Lung (tissue), 12 donors: ENCODE measurements around the gene PAX2. TPM values are rescaled to one million over a fixed set of nuclear protein-coding genes. Genes with fewer than 3 reads are reported as not detected.

Source experiments
- ATAC-seq: fragments of 200-7000 bp; cut with Tn5 transposase; one replicate; pipeline ENCODE4 v1.9.1; 2020; ENCODE audit warnings: moderate number of reproducible peaks; ENCODE audit not compliant: insufficient read depth, low FRiP score
- DNase-seq, 3 donors: peaks; one replicate each; pipeline ENCODE4 v3.0.0-alpha.2; 2013 to 2017
- H3K27ac ChIP-seq, 2 donors: one replicate each; pipeline ENCODE4 v1.5.1; 2013; ENCODE audit warnings: mild to moderate bottlenecking in 2 of 2, moderate library complexity in 2 of 2, control low read depth in 1 of 2, inconsistent platforms in 1 of 2, low read depth in 1 of 2, low read length in 1 of 2
- H3K27me3 ChIP-seq, 3 donors: one replicate each; pipeline ENCODE4 v1.5.1; 2013; ENCODE audit warnings: low read length in 2 of 3; ENCODE audit not compliant: control insufficient read depth in 3 of 3, insufficient read depth in 3 of 3
- H3K36me3 ChIP-seq, 4 donors: one replicate each; pipeline ENCODE4 v1.5.1; 2013; ENCODE audit warnings: low read length in 4 of 4, mild to moderate bottlenecking in 1 of 4, moderate library complexity in 1 of 4; ENCODE audit not compliant: control insufficient read depth in 4 of 4, insufficient read depth in 4 of 4
- H3K4me1 ChIP-seq, 5 donors: one replicate each; pipeline ENCODE4 v1.5.1; 2013; ENCODE audit warnings: low read length in 5 of 5, mild to moderate bottlenecking in 2 of 5, moderate library complexity in 1 of 5; ENCODE audit not compliant: control insufficient read depth in 5 of 5, insufficient read depth in 5 of 5
- H3K4me3 ChIP-seq: one replicate; pipeline ENCODE4 v1.5.1; 2013; ENCODE audit warnings: mild to moderate bottlenecking, control low read depth, moderate library complexity
- H3K9ac ChIP-seq, 2 donors: one replicate each; pipeline ENCODE4 v1.5.1; 2013; ENCODE audit warnings: low read length in 2 of 2, control low read depth in 1 of 2; ENCODE audit not compliant: insufficient read depth in 1 of 2
- H3K9me3 ChIP-seq, 4 donors: one replicate each; pipeline ENCODE4 v1.5.1; 2013; ENCODE audit warnings: low read length in 3 of 4, mild to moderate bottlenecking in 1 of 4, moderate library complexity in 1 of 4; ENCODE audit not compliant: control insufficient read depth in 4 of 4, insufficient read depth in 3 of 4
- WGBS, 2 donors: extraction: QIAGEN DNeasy Blood & Tissue Kit; methylation state at CpG; one replicate each; pipeline ENCODE4 v1.1.7; 2013; 5-methylcytosine and 5-hydroxymethylcytosine counted together
- polyA plus RNA-seq, 2 donors: library from polyadenylated mRNA; stranded (reverse); fragments of 200-250 nt; gene quantifications; one replicate each; pipeline ENCODE4 v1.2.1, GENCODE V29; 2013
- total RNA-seq, 2 donors: library from RNA; depleted of rRNA in 1 of 2; stranded (reverse); fragments of >200 nt in 1 of 2; gene quantifications; one replicate each; pipeline ENCODE4 v1.2.1, GENCODE V29; 2014 to 2021
- TF ChIP-seq, protein P1 (sequence below): IDR thresholded peaks from 2 replicates; pipeline ENCODE4 v1.5.1; 2012; ENCODE audit warnings: mild to moderate bottlenecking; ENCODE audit errors: control extremely low read depth, extremely low read depth
- donor health status: control.
- donor health status: control.
- donor health status: Bipolar disorder and iron deficiency.
- donor health status: healthy.
- donor health status: DM: yes; HTN: yes; CAD: no.

The PAX2 gene
- total and polyA plus RNA-seq, 4 donors: not detected

DNA sequence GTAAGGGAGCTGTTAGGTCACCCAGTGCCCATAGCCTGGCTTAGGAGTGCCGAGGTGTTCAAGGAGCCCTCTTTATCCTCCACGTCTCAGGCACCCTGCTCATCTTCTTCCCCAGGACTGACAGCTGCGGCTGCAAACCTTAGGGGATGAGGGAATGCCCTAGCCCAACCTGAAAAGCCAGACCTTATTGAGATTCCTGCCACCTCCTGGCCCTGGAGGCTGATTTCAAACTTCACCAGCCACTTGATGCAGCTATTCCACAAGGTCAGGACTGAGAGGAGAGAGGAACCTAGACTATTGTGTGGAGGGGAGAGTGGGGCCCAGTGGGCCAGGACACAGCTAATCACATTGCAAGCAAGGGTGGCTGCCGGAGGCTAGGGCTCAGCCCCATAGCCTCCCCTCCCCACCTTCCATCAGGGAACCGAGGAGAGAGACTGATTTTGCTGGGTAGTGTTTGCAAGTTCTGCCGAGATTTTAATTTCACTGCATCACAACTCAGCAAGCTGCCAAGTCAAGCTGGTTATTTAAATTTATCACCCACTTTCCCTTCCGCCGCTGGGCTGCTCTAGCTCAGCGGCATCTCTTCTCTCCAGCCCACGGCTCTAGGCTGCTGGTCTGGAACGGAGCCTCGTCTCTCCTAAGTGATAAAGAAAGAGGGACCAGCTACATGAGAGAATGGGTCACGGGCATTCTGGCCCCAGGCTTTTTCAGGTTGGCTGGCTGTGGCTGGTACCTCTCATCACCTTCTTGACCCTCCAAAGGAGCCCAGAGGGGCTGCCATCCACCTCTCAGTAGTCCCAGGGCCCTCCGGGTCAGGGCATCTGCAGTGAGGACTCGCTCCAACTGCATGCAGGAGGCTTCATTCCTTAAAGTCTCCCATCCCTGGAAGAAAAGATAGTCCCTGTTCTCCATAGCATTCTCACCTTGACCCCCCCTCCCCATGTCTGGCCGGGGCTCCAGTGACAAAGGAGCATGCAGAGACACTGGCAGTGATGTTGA lies 66.7 kb downstream of the PAX2 start:
- Histone ChIP-seq H3K27me3 (peaks cover under 1 to 46% (median 11%) of the 10 kb centered on the region in 3 donors), H3K4me1 (no peaks in the 10 kb centered on the region), H3K9me3 (peaks cover 0 to 1% (median 0%) of the 10 kb centered on the region in 4 donors), H3K9ac (no peak overlapping the region), H3K36me3 (no peaks in the 10 kb centered on the region), H3K4me3 (no peak overlapping the region), H3K27ac (no peak overlapping the region)
- 67 to 78% methylated on average over 16 of the region's 16 CpGs for WGBS, 2 donors
- ATAC-seq (no peak), DNase-seq (no peak)
- TF ChIP-seq, protein P1, sequence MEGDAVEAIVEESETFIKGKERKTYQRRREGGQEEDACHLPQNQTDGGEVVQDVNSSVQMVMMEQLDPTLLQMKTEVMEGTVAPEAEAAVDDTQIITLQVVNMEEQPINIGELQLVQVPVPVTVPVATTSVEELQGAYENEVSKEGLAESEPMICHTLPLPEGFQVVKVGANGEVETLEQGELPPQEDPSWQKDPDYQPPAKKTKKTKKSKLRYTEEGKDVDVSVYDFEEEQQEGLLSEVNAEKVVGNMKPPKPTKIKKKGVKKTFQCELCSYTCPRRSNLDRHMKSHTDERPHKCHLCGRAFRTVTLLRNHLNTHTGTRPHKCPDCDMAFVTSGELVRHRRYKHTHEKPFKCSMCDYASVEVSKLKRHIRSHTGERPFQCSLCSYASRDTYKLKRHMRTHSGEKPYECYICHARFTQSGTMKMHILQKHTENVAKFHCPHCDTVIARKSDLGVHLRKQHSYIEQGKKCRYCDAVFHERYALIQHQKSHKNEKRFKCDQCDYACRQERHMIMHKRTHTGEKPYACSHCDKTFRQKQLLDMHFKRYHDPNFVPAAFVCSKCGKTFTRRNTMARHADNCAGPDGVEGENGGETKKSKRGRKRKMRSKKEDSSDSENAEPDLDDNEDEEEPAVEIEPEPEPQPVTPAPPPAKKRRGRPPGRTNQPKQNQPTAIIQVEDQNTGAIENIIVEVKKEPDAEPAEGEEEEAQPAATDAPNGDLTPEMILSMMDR: no peak

- Histone ChIP-seq H3K9ac (no peak overlapping the region), H3K27ac (no peak overlapping the region), H3K9me3 (peaks cover 0 to 3% (median 0%) of the 10 kb centered on the region in 4 donors), H3K27me3 (peaks cover 3 to 49% (median 11%) of the 10 kb centered on the region in 3 donors), H3K36me3 (no peaks in the 10 kb centered on the region), H3K4me1 (no peaks in the 10 kb centered on the region), H3K4me3 (no peak overlapping the region)
- ATAC-seq (no peak), DNase-seq (no peak)
- 73 to 84% methylated on average over 6 of the region's 6 CpGs for WGBS, 2 donors
- TF ChIP-seq, protein P1: no peak
Measured at GRCh38 chr10:100812978-100813377, 67.6 kb downstream of the PAX2 start.

DNA sequence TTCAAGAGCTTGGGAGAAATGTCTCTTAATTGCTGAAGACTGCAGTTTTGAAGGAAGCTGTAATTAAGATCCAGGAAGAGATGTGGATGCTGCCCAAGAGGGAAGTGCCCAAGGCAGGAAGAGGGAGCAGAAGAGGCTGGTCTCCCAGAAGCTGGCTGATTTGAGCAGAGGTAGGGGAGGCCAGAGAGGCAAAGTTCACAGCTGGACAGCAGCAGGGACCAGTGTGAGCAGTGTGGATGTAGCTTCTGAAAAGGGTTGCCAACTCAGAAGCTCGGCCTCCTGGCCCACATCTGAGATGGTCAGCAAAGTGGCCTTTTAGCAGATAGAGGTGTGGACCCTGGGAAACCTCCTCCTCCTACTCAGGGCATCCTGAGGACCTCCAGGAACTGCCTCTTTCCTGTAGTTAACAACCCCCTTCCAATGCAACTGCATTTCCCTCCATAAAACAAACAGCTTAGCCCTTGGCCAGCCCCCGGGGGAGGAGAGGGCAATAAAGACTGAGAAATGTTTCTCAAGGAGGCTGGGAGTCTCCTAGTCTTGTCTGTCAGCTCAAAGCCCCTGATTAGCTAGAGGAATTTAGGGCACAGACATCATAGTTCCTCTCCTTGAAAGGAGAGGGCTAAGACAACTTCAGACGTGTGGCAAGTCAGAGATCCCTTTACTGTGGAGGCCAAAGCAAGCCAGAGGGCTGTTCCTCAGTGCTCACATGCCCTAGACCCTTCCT lies 69.5 kb downstream of the PAX2 start:
- no peaks in the 10 kb centered on the region for H3K4me1 ChIP-seq
- no peak overlapping the region for H3K4me3 ChIP-seq
- peaks cover 4 to 56% (median 11%) of the 10 kb centered on the region in 3 donors for H3K27me3 ChIP-seq
- peaks cover 0 to 3% (median 0%) of the 10 kb centered on the region in 4 donors for H3K9me3 ChIP-seq
- H3K9ac ChIP-seq: no peak overlapping the region
- TF ChIP-seq, protein P1: no peak
- no peak for DNase-seq
- no peaks in the 10 kb centered on the region for H3K36me3 ChIP-seq
- 21% methylated on average over 3 of the region's 3 CpGs for WGBS, 2 donors
- H3K27ac ChIP-seq: no peak overlapping the region
- ATAC-seq: no peak
